SK-N-MC (cell line): ENCODE data around the gene GPER1.

Experiments
- EZH2 ChIP-seq: fragments of 200-600 bp; sonication (generic); IDR thresholded peaks from one replicate; pipeline ENCODE4 v1.6.1; 2017; ENCODE audit warnings: antibody characterized with exemption
- POLR2AphosphoS5 ChIP-seq: IDR thresholded peaks from 2 replicates; pipeline ENCODE4 v1.6.1; 2012; ENCODE audit warnings: mild to moderate bottlenecking, low read depth, low read length, borderline replicate concordance

- TF ChIP-seq POLR2AphosphoS5 (no peak), EZH2 (no peak)
These were observed 42.4 kb downstream of the GPER1 start for GRCh38 chr7:1130021-1130990.
